H1 (cell line): ENCODE data around the gene HOXB8. TPM values are rescaled to one million over a fixed set of nuclear protein-coding genes. Genes with fewer than 3 reads are reported as not detected.
A peak's percentile ranks its signal among the peaks of the same experiment; 100 is the strongest.

Source experiments
- CTCF ChIA-PET: fragments of 300-600 bp; sonication (Branson Sonifier 250); formaldehyde crosslinking; loops from one replicate; lab custom pipeline; 2021; ENCODE audit not compliant: partially characterized antibody; lab: Charles Lee
- POLR2A ChIA-PET: fragments of 300-600 bp; sonication (Branson Sonifier 250); formaldehyde crosslinking; loops from one replicate; lab custom pipeline; 2021; ENCODE audit warnings: inconsistent platforms; ENCODE audit not compliant: partially characterized antibody; lab: Charles Lee
- DNase-seq, 2 experiments: peaks; one replicate each; pipeline versions ENCODE4 v3.0.0 to v3.0.0-alpha.2; 2010 to 2022; ENCODE audit warnings: low spot score in 2 of 2, low read depth in 1 of 2, mixed read lengths in 1 of 2
- FAIRE-seq: peaks from 2 replicates; lab custom pipeline; 2011; peaks lifted over from hg19 to GRCh38; lab: Jason Lieb, UNC
- H2AFZ ChIP-seq: 2 replicates; pipeline ENCODE4 v1.8.1; 2012; ENCODE audit warnings: low read length, inconsistent platforms
- H2AK5ac ChIP-seq: 2 replicates; pipeline ENCODE4 v1.6.1; 2013; ENCODE audit warnings: low read depth, low read length
- H2BK120ac ChIP-seq: replicated peaks from 2 replicates; pipeline ENCODE3; 2013; ENCODE audit warnings: low read depth, low read length, inconsistent platforms
- H2BK12ac ChIP-seq: 2 replicates; pipeline ENCODE4 v1.6.1; 2013; ENCODE audit warnings: low read depth, low read length
- H2BK15ac ChIP-seq: 2 replicates; pipeline ENCODE4 v1.6.1; 2013; ENCODE audit warnings: low read length
- H2BK20ac ChIP-seq: 2 replicates; pipeline ENCODE4 v1.6.1; 2013; ENCODE audit warnings: low read length
- H2BK5ac ChIP-seq: 2 replicates; pipeline ENCODE4 v1.6.1; 2013; ENCODE audit warnings: low read depth, low read length
- H3K14ac ChIP-seq: 2 replicates; pipeline ENCODE4 v1.6.1; 2013; ENCODE audit warnings: inconsistent platforms; ENCODE audit not compliant: insufficient read length
- H3K18ac ChIP-seq: 2 replicates; pipeline ENCODE4 v1.6.1; 2013; ENCODE audit warnings: low read length; ENCODE audit errors: extremely low read depth
- H3K23ac ChIP-seq: 2 replicates; pipeline ENCODE4 v1.6.1; 2013; ENCODE audit warnings: inconsistent platforms; ENCODE audit not compliant: insufficient read length
- H3K23me2 ChIP-seq: 2 replicates; pipeline ENCODE4 v1.6.1; 2013; ENCODE audit warnings: low read depth, low read length
- H3K27ac ChIP-seq: 2 replicates; pipeline ENCODE4 v1.6.1; 2011; ENCODE audit warnings: low read depth, low read length, inconsistent platforms
- H3K27me3 ChIP-seq, 4 experiments: replicated peaks in 1 of 4; 1 replicate in 1 of 4; 2 replicates in 3 of 4; pipeline versions ENCODE4 v1.6.1 to v1.8.1; 2011 to 2013; ENCODE audit warnings: low read length in 3 of 4, mild to moderate bottlenecking in 3 of 4, inconsistent platforms in 2 of 4, mixed read lengths in 2 of 4, moderate library complexity in 1 of 4; ENCODE audit not compliant: control insufficient read depth in 3 of 4, insufficient read depth in 3 of 4; ENCODE audit errors: extremely low read depth in 1 of 4
- H3K36me3 ChIP-seq, 4 experiments: 2 replicates each; pipeline versions ENCODE4 v1.6.1 to v1.8.1; 2011 to 2013; ENCODE audit warnings: mild to moderate bottlenecking in 4 of 4, low read length in 3 of 4, moderate library complexity in 2 of 4, control low read depth in 1 of 4, inconsistent platforms in 1 of 4; ENCODE audit not compliant: insufficient read depth in 4 of 4, control insufficient read depth in 2 of 4
- H3K4ac ChIP-seq: replicated peaks from 2 replicates; pipeline ENCODE3; 2013; ENCODE audit warnings: low read length, low read depth, mixed read lengths, inconsistent platforms; ENCODE audit not compliant: insufficient read length
- H3K4me1 ChIP-seq, 4 experiments: replicated peaks in 1 of 4; 1 replicate in 1 of 4; 2 replicates in 3 of 4; pipeline versions ENCODE4 v1.6.1 to v1.8.1; 2011 to 2013; ENCODE audit warnings: low read length in 3 of 4, inconsistent platforms in 2 of 4, mixed read lengths in 1 of 4; ENCODE audit not compliant: insufficient read depth in 4 of 4, control insufficient read depth in 3 of 4
- H3K4me2 ChIP-seq, 2 experiments: 2 replicates each; pipeline versions ENCODE4 v1.6.1 to v1.8.1; 2011 to 2013; ENCODE audit warnings: low read depth in 2 of 2, low read length in 2 of 2, control low read depth in 1 of 2, inconsistent platforms in 1 of 2, mild to moderate bottlenecking in 1 of 2; ENCODE audit not compliant: insufficient read depth in 1 of 2
- H3K4me3 ChIP-seq, 4 experiments: fragments of 200-600, 300-600 bp in 1 of 4; sonication (generic), shearing (Covaris generic), sonication (Bioruptor Twin) in 1 of 4; 2 replicates each; pipeline versions ENCODE4 v1.5.1 to v1.8.1; 2011 to 2016; ENCODE audit warnings: low read length in 4 of 4, low read depth in 3 of 4, control low read depth in 2 of 4, inconsistent platforms in 2 of 4, mild to moderate bottlenecking in 2 of 4, mixed read lengths in 1 of 4, moderate library complexity in 1 of 4; ENCODE audit not compliant: insufficient read depth in 2 of 4; ENCODE audit errors: extremely low read depth in 1 of 4
- H3K56ac ChIP-seq: replicated peaks from 2 replicates; pipeline ENCODE3; 2013; ENCODE audit warnings: low read depth, mild to moderate bottlenecking, mixed read lengths, low read length, inconsistent platforms; ENCODE audit not compliant: insufficient read length
- H3K79me1 ChIP-seq: 2 replicates; pipeline ENCODE4 v1.6.1; 2013; ENCODE audit warnings: low read depth, low read length, control low read depth
- H3K79me2 ChIP-seq, 2 experiments: 2 replicates each; pipeline versions ENCODE4 v1.6.1 to v1.8.1; 2012 to 2013; ENCODE audit warnings: low read length in 2 of 2, mild to moderate bottlenecking in 2 of 2, inconsistent platforms in 1 of 2; ENCODE audit not compliant: insufficient read depth in 2 of 2, control insufficient read depth in 1 of 2
- H3K9ac ChIP-seq, 4 experiments: replicated peaks in 1 of 4; 1 replicate in 1 of 4; 2 replicates in 3 of 4; pipeline versions ENCODE4 v1.6.1 to v1.8.1; 2011 to 2013; ENCODE audit warnings: low read depth in 3 of 4, low read length in 3 of 4, control low read depth in 2 of 4, mild to moderate bottlenecking in 2 of 4, moderate library complexity in 2 of 4, inconsistent platforms in 1 of 4; ENCODE audit errors: extremely low read depth in 1 of 4
- H3K9me3 ChIP-seq, 2 experiments: 2 replicates each; pipeline versions ENCODE4 v1.6.1 to v1.8.1; 2012 to 2013; ENCODE audit warnings: mild to moderate bottlenecking in 2 of 2, moderate library complexity in 2 of 2, control low read depth in 1 of 2, inconsistent platforms in 1 of 2, low read depth in 1 of 2, low read length in 1 of 2, mixed read lengths in 1 of 2; ENCODE audit not compliant: insufficient read depth in 2 of 2
- H4K20me1 ChIP-seq, 2 experiments: replicated peaks in 1 of 2; 2 replicates each; pipeline versions ENCODE3 to v1.8.1; 2011 to 2013; ENCODE audit warnings: inconsistent platforms in 2 of 2, low read length in 2 of 2, mild to moderate bottlenecking in 1 of 2; ENCODE audit not compliant: insufficient read depth in 2 of 2, control insufficient read depth in 1 of 2
- H4K5ac ChIP-seq: 2 replicates; pipeline ENCODE4 v1.6.1; 2013; ENCODE audit warnings: low read length, low read depth, mixed read lengths, inconsistent platforms; ENCODE audit not compliant: insufficient read length
- H4K8ac ChIP-seq: 2 replicates; pipeline ENCODE4 v1.8.0; 2013; ENCODE audit warnings: mild to moderate bottlenecking, moderate library complexity, low read length, inconsistent platforms; ENCODE audit not compliant: insufficient read depth; ENCODE audit errors: extremely low read depth
- H4K91ac ChIP-seq: replicated peaks from 2 replicates; pipeline ENCODE3; 2013; ENCODE audit warnings: low read length, mixed read lengths, inconsistent platforms; ENCODE audit not compliant: insufficient read length
- EGR1 ChIP-seq: IDR thresholded peaks from 2 replicates; pipeline ENCODE4 v1.6.1; 2011; ENCODE audit warnings: low read depth, low read length, borderline replicate concordance
- WGBS, 2 experiments: shearing (Covaris generic) in 1 of 2; methylation state at CpG; one replicate each; pipeline versions ENCODE4 v1.1.6 to v1.1.7; 2013 to 2015; ENCODE audit warnings: low lambda C conversion rate in 2 of 2, mixed read lengths in 2 of 2, inconsistent platforms in 1 of 2, low coverage in 1 of 2, missing lambda C conversion rate in 1 of 2; ENCODE audit not compliant: insufficient replicate concordance in 2 of 2, insufficient coverage in 1 of 2, insufficient read length in 1 of 2; ENCODE audit errors: extremely low coverage in 1 of 2, missing lambda C conversion rate in 1 of 2; 5-methylcytosine and 5-hydroxymethylcytosine counted together
- polyA plus RNA-seq, 7 experiments: library from polyadenylated mRNA; depleted of rRNA in 3 of 7; stranded (reverse) in 5 of 7; unstranded in 2 of 7; fragments of >200 nt in 5 of 7; fragments of 200-250 nt in 2 of 7; gene quantifications; 1 replicate in 5 of 7; 2 replicates in 1 of 7; 4 replicates in 1 of 7; pipeline versions ENCODE4 v1.2.1 to v1.2.3, GENCODE V29; 2011 to 2013; ENCODE audit warnings: missing spikeins in 2 of 7, mixed read lengths in 2 of 7
- total RNA-seq: library from RNA; stranded (reverse); fragmentation: NEBNext Ultra II Directional; extraction: Animal tissue kit (Norgen Biotek cat#: 25700); gene quantifications from 2 replicates; pipeline ENCODE4 v1.2.1, GENCODE V29; 2021
- TF ChIP-seq, protein P1 (sequence below): IDR thresholded peaks from 2 replicates; pipeline ENCODE4 v1.6.1; 2012; ENCODE audit warnings: inconsistent platforms

HOXB8 gene
- total and polyA plus RNA-seq, 2 of the 8 experiments (the other 6 are each of a cell fraction or from before 2014, with no cell fraction given): not detected

DNA sequence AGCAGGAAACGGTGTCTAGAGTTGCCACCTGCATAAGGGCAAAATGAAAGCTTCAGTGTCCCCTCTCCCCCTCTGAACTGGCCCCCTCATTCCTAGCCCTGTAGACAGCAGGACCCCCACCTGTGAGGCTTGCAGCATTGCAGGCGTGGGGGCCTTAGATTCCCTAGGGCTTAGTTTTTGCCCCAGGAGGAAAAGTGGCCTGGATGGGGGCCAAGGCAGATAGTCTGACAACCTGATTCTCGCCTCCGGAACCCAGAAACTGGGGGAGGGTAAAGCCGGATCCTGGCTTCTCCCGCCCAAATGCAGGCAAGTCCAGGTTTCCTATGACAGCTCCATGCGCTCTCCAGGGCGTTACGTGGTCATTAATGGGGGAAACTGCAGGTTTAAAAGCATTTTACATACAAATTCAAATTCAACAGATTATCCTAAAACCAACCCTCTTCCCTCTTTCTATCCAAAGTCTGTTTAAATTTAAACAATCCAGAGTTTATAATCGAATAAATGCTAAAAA is 9.6 kb downstream of the HOXB8 start:
- H3K27ac ChIP-seq: no peak overlapping the region
- H4K5ac ChIP-seq: no peak overlapping the region
- no peaks in the 10 kb centered on the region for H3K79me2 ChIP-seq
- ChIA-PET CTCF (interaction anchor here (0.8 to 2.5 kb wide), 10 partner anchors 29 to 269 kb away, joined by 3 to 8 read pairs (median 4); no protein-coding TSS in a partner anchor), POLR2A (no interaction called here)
- H3K23ac ChIP-seq: no peak overlapping the region
- H4K91ac ChIP-seq: no peak overlapping the region
- H3K9ac ChIP-seq: no peak overlapping the region
- 0 out of 2 replicates have a peak overlapping the region, but pooled peaks have one; percentile 39 for H2AK5ac ChIP-seq
- 12% methylated on average over 10 of the region's 10 CpGs; no CpG with 5 or more reads in 1 of the 2 experiments for WGBS, 2 experiments
- H3K9me3 ChIP-seq: no peaks in the 10 kb centered on the region
- DNase-seq (no peak), FAIRE-seq (no peak)
- H3K4me2 ChIP-seq: no peak overlapping the region
- no peak overlapping the region for H2BK20ac ChIP-seq
- H4K20me1 ChIP-seq: peaks cover 23 to 47% of the 10 kb centered on the region in 2 experiments
- peaks cover 0 to 3% (median 1%) of the 10 kb centered on the region in 4 experiments; a peak in 4 of 7 replicates for H3K4me1 ChIP-seq
- no peaks in the 10 kb centered on the region for H3K79me1 ChIP-seq
- H3K14ac ChIP-seq: no peak overlapping the region
- no peak overlapping the region for H2BK15ac ChIP-seq
- H3K27me3 ChIP-seq: peaks cover 97 to 100% (median 99%) of the 10 kb centered on the region in 4 experiments
- no peak overlapping the region for H2BK5ac ChIP-seq
- no peak overlapping the region for H2AFZ ChIP-seq
- no peak for TF ChIP-seq EGR1
- TF ChIP-seq, protein P1, sequence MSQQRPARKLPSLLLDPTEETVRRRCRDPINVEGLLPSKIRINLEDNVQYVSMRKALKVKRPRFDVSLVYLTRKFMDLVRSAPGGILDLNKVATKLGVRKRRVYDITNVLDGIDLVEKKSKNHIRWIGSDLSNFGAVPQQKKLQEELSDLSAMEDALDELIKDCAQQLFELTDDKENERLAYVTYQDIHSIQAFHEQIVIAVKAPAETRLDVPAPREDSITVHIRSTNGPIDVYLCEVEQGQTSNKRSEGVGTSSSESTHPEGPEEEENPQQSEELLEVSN: peak; percentile 32; the same call in 1 of the 2 replicates
- H2BK120ac ChIP-seq: no peak overlapping the region
- H3K4me3 ChIP-seq: no peak overlapping the region
- H3K36me3 ChIP-seq: peaks cover 0 to 7% (median 0%) of the 10 kb centered on the region in 4 experiments; a peak in 1 of 8 replicates
- H3K23me2 ChIP-seq: peaks cover 2% of the 10 kb centered on the region; the same call in 1 of the 2 replicates
- no peak overlapping the region for H3K56ac ChIP-seq
- no peak overlapping the region for H2BK12ac ChIP-seq
- H3K4ac ChIP-seq: no peak overlapping the region
- H4K8ac ChIP-seq: no peak overlapping the region
- no peak overlapping the region for H3K18ac ChIP-seq
